Peyer's patch (tissue), 4 donors: ENCODE data around the gene CYP3A4. TPM values are rescaled to one million over a fixed set of nuclear protein-coding genes. Genes with fewer than 3 reads are reported as not detected.
"Not testable (repeated sequence)": the region's sequence is repeated elsewhere in the genome, so short reads cannot be mapped to it uniquely, and the experiment has no call there.

Experiments
- DNase-seq, 3 donors: peaks; one replicate each; pipeline ENCODE4 v3.0.0-alpha.2; 2017 to 2019
- H3K27ac ChIP-seq, 4 donors: fragments of 200-600 bp; sonication (generic); one replicate each; pipeline ENCODE4 v1.5.1; 2016 to 2019
- H3K27me3 ChIP-seq, 2 donors: fragments of 200-600 bp; sonication (generic); one replicate each; pipeline ENCODE4 v1.5.1; 2019
- H3K36me3 ChIP-seq, 3 donors: fragments of 200-600 bp; sonication (generic); one replicate each; pipeline ENCODE4 v1.5.1; 2016 to 2019
- H3K4me1 ChIP-seq, 4 donors: fragments of 200-600 bp; sonication (generic); one replicate each; pipeline ENCODE4 v1.5.1; 2016 to 2019
- H3K4me3 ChIP-seq, 4 donors: fragments of 200-600 bp; sonication (generic); 1 replicate in 3 of 4; 2 replicates in 1 of 4; pipeline ENCODE4 v1.5.1; 2016 to 2019; ENCODE audit warnings: mild to moderate bottlenecking in 1 of 4
- H3K9me3 ChIP-seq, 4 donors: fragments of 200-600 bp; sonication (generic); one replicate each; pipeline ENCODE4 v1.5.1; 2016 to 2019; ENCODE audit warnings: mild to moderate bottlenecking in 1 of 4
- POLR2A ChIP-seq, 2 donors: fragments of 450-650 bp; IDR thresholded peaks; one replicate each; pipeline ENCODE4 v1.5.1; 2017; ENCODE audit warnings: antibody characterized with exemption in 2 of 2, mild to moderate bottlenecking in 2 of 2, moderate library complexity in 2 of 2
- total RNA-seq, 4 donors: library from RNA; depleted of rRNA; stranded (reverse); fragments of >200 nt; gene quantifications; one replicate each; pipeline ENCODE4 v1.1.0, GENCODE V29; 2016
- TF ChIP-seq, protein P1 (sequence below), 6 experiments: fragments of 450-650 bp in 4 of 6; fragments of 200-600 bp in 2 of 6; sonication (generic) in 1 of 6; IDR thresholded peaks; one replicate each; pipeline ENCODE4 v1.5.1; 2017 to 2019; ENCODE audit warnings: antibody characterized with exemption in 6 of 6, mild to moderate bottlenecking in 3 of 6, moderate library complexity in 1 of 6

CYP3A4 gene
- total RNA-seq, 4 donors from 2014 or later: 16.5 to 3,180 (median 690) TPM

DNA sequence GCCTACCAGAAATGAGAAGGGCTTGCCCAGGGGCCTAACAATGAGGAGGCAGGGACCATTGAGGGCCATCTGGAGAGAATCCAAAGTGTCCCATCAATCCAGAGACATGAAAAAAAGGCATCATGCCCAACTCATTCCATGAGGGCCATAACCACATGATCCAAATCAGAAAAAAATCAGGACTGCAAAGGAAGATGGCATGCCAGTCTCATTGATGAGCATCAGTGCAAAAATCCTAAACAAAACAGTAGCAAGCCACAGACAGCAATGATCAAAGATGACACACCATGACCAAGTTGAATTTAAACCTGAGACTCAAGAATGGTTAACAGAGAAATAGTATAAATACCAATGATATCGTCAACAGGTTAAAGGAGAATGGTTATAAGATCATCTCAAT is 7.0 kb upstream of the CYP3A4 start:
- no peak for DNase-seq
- Histone ChIP-seq H3K27me3 (no peaks in the 10 kb centered on the region), H3K36me3 (no peaks in the 10 kb centered on the region), H3K4me3 (no peak overlapping the region), H3K4me1 (peaks cover 0 to 37% (median 4%) of the 10 kb centered on the region in 4 donors), H3K9me3 (no peaks in the 10 kb centered on the region), H3K27ac (no peak overlapping the region)
- no peak for TF ChIP-seq POLR2A (IDR thresholded peaks at IDR 0.05)
- TF ChIP-seq, protein P1, sequence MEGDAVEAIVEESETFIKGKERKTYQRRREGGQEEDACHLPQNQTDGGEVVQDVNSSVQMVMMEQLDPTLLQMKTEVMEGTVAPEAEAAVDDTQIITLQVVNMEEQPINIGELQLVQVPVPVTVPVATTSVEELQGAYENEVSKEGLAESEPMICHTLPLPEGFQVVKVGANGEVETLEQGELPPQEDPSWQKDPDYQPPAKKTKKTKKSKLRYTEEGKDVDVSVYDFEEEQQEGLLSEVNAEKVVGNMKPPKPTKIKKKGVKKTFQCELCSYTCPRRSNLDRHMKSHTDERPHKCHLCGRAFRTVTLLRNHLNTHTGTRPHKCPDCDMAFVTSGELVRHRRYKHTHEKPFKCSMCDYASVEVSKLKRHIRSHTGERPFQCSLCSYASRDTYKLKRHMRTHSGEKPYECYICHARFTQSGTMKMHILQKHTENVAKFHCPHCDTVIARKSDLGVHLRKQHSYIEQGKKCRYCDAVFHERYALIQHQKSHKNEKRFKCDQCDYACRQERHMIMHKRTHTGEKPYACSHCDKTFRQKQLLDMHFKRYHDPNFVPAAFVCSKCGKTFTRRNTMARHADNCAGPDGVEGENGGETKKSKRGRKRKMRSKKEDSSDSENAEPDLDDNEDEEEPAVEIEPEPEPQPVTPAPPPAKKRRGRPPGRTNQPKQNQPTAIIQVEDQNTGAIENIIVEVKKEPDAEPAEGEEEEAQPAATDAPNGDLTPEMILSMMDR (IDR thresholded peaks at IDR 0.05): no peak

DNA sequence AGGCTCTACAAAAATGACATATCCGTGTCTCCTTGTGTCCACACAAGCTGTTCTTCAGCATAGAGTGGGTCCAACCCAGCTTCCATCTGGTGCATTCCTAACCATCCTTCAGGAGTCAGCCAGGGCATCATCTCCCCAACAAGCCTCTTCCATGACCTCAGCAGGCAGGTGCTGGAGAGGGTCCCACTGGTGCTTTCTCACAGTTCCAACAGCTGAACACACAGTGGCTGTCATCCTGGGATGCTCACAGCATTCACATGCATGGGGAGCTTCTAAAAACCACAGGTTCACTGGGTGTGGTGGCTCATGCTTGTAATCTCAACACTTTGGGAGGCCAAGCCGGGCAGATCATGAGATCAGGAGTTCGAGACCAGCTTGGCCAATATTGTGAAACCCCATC is 6.4 kb upstream of the CYP3A4 start:
- TF ChIP-seq, protein P1 (IDR thresholded peaks at IDR 0.05): no peak
- no peak for TF ChIP-seq POLR2A (IDR thresholded peaks at IDR 0.05)
- Histone ChIP-seq H3K4me1 (peaks cover 0 to 37% (median 4%) of the 10 kb centered on the region in 4 donors), H3K36me3 (no peaks in the 10 kb centered on the region), H3K9me3 (no peaks in the 10 kb centered on the region), H3K27me3 (no peaks in the 10 kb centered on the region), H3K4me3 (no peak overlapping the region), H3K27ac (no peak overlapping the region)
- DNase-seq: no peak

DNA sequence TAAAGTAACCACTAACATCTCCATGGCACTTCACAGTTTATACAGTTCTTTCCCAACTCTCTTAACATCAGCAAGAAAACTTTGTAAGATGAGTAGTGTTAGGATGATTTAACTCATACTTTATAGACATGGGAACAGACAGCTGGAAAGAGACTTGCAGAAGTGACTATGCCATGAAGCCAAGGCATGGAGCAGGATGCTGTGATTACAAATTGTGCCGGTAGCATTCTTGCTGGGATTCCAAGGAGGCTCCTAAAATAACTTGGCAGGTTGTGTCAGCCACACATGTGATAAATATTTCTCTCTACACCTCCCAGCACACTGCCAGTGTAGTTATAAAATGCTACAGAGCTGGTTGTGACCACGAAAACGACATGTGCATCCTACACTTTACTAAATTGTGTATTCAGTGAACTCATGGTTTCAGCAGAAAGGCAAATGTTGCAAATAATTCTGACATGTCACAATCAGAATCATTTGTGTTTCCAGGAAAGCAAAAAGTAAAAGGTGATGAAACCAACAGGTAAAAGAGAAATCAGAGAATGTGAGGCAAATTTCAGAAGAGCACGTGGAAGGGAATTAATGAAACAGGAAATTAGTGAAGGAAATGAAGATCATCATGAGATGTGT is 5.6 kb upstream of the CYP3A4 start:
- no peak overlapping the region for H3K27ac ChIP-seq
- no peaks in the 10 kb centered on the region for H3K36me3 ChIP-seq
- no peak for DNase-seq
- peaks cover 0 to 42% (median 6%) of the 10 kb centered on the region in 4 donors for H3K4me1 ChIP-seq
- H3K4me3 ChIP-seq: no peak overlapping the region
- no peak for TF ChIP-seq POLR2A (IDR thresholded peaks at IDR 0.05)
- TF ChIP-seq, protein P1 (IDR thresholded peaks at IDR 0.05): no peak
- H3K27me3 ChIP-seq: no peaks in the 10 kb centered on the region
- H3K9me3 ChIP-seq: no peaks in the 10 kb centered on the region

DNA sequence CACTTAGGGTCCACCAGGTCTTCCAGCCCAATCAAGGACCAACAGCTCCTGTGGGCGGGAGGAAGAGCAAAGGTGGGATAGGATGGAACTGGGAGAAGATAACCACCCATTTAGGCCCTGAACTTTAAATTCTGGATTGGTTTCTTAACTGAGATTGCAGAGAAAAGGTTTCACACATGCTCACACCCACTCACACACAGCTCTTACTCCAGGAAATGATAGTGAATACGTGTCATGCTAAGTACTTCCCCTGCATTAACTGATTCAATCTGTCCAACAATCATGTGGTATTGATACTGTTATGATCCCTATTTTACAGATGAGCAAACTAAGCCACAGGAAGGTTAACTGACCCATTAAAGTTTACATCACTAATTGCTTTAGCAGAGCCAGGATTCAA is 4.6 kb upstream of the CYP3A4 start:
- H3K9me3 ChIP-seq: no peaks in the 10 kb centered on the region
- no peaks in the 10 kb centered on the region for H3K27me3 ChIP-seq
- no peaks in the 10 kb centered on the region for H3K36me3 ChIP-seq
- TF ChIP-seq POLR2A (IDR thresholded peaks at IDR 0.05): no peak
- TF ChIP-seq, protein P1 (IDR thresholded peaks at IDR 0.05): no peak
- H3K4me1 ChIP-seq: peaks cover 0 to 33% (median 6%) of the 10 kb centered on the region in 4 donors
- peak overlapping the region in 2 of 4 donors; percentile 67 to 78 for H3K27ac ChIP-seq
- no peak for DNase-seq
- H3K4me3 ChIP-seq: no peak overlapping the region

DNA sequence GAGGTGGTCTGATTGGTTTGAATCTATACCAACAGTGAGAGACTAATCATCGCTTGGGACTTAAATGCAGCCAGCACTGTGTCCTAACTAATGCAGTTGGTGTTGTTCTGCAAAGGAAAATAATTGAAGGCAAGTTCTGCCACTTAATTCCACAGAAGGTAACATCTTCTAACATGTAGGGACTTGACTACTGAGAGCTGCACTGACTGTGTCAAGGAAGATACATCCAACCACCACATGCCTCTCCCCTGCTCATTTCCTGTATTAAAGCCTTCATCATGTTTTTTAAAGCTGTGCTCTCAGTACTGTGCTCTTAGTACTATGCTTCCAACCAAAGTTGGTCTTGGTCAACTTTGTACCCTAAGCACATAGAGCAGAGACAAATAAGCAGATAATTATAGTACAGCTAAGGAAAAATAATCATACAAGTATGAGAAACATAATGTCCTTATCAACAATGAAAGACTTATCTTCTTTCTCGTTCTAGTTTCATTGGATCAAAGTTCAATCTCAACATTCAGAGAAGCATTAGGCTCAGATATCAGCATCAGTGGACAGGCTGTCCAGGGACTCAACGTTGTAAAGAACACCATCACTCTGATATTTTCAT is 2.8 kb upstream of the CYP3A4 start:
- Histone ChIP-seq H3K27me3 (no peaks in the 10 kb centered on the region), H3K4me3 (no peak overlapping the region), H3K36me3 (no peaks in the 10 kb centered on the region), H3K4me1 (peaks cover 0 to 23% (median 4%) of the 10 kb centered on the region in 4 donors), H3K27ac (peak overlapping the region in 3 of 4 donors; percentile 17 to 78 (median 60)), H3K9me3 (no peaks in the 10 kb centered on the region)
- no peak for DNase-seq
- TF ChIP-seq POLR2A (IDR thresholded peaks at IDR 0.05): peak in 1 of 2 donors; percentile 15
- TF ChIP-seq, protein P1 (IDR thresholded peaks at IDR 0.05): no peak

DNA sequence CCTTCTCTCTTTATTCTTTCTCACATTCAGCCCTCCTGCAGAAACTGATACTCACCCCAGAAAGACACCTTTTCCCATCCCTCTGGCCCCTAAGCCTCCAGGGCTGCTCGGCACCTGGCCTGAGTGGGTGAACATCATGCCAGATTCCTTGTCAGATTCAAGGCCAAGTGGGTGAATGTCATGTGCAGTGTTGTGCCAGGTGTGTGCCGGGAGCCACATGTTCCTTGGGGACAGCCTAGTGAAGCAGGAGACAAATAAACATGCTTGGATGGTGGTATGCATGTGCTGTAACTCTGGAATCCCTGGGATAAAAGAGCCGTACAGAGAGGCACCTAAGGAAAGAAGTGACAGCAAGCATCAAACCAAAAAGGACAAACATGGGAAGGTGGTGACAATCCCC is 1.7 kb upstream of the CYP3A4 start:
- peak overlapping the region in 1 of 4 donors; percentile 76 for H3K27ac ChIP-seq
- not testable (repeated sequence) for DNase-seq

More for the DNA sequence above, 1.7 kb upstream of the CYP3A4 start:
- not testable (repeated sequence) for H3K4me3 ChIP-seq, H3K36me3 ChIP-seq, H3K27me3 ChIP-seq, H3K9me3 ChIP-seq
- peaks cover 0 to 19% (median 4%) of the 10 kb centered on the region in 4 donors for H3K4me1 ChIP-seq
